Mucosa of gallbladder (tissue), 1 donor: Measurements from ENCODE around the gene PTPN23. TPM values are rescaled to one million over a fixed set of nuclear protein-coding genes. Genes with fewer than 3 reads are reported as not detected.
"Not testable (repeated sequence)": the region's sequence is repeated elsewhere in the genome, so short reads cannot be mapped to it uniquely, and the experiment has no call there.

Experiments used
- DNase-seq: peaks from one replicate; pipeline ENCODE4 v3.0.0-alpha.2; 2020; ENCODE audit warnings: low spot score
- total RNA-seq: library from RNA; stranded (reverse); gene quantifications from one replicate; pipeline ENCODE4 v1.2.1, GENCODE V29; 2021
- donor health status: DM: no; HTN: no; CAD: no.

The PTPN23 gene, protein sequence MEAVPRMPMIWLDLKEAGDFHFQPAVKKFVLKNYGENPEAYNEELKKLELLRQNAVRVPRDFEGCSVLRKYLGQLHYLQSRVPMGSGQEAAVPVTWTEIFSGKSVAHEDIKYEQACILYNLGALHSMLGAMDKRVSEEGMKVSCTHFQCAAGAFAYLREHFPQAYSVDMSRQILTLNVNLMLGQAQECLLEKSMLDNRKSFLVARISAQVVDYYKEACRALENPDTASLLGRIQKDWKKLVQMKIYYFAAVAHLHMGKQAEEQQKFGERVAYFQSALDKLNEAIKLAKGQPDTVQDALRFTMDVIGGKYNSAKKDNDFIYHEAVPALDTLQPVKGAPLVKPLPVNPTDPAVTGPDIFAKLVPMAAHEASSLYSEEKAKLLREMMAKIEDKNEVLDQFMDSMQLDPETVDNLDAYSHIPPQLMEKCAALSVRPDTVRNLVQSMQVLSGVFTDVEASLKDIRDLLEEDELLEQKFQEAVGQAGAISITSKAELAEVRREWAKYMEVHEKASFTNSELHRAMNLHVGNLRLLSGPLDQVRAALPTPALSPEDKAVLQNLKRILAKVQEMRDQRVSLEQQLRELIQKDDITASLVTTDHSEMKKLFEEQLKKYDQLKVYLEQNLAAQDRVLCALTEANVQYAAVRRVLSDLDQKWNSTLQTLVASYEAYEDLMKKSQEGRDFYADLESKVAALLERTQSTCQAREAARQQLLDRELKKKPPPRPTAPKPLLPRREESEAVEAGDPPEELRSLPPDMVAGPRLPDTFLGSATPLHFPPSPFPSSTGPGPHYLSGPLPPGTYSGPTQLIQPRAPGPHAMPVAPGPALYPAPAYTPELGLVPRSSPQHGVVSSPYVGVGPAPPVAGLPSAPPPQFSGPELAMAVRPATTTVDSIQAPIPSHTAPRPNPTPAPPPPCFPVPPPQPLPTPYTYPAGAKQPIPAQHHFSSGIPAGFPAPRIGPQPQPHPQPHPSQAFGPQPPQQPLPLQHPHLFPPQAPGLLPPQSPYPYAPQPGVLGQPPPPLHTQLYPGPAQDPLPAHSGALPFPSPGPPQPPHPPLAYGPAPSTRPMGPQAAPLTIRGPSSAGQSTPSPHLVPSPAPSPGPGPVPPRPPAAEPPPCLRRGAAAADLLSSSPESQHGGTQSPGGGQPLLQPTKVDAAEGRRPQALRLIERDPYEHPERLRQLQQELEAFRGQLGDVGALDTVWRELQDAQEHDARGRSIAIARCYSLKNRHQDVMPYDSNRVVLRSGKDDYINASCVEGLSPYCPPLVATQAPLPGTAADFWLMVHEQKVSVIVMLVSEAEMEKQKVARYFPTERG (N-terminal part only)
- total RNA-seq, result 58.2 TPM

DNA sequence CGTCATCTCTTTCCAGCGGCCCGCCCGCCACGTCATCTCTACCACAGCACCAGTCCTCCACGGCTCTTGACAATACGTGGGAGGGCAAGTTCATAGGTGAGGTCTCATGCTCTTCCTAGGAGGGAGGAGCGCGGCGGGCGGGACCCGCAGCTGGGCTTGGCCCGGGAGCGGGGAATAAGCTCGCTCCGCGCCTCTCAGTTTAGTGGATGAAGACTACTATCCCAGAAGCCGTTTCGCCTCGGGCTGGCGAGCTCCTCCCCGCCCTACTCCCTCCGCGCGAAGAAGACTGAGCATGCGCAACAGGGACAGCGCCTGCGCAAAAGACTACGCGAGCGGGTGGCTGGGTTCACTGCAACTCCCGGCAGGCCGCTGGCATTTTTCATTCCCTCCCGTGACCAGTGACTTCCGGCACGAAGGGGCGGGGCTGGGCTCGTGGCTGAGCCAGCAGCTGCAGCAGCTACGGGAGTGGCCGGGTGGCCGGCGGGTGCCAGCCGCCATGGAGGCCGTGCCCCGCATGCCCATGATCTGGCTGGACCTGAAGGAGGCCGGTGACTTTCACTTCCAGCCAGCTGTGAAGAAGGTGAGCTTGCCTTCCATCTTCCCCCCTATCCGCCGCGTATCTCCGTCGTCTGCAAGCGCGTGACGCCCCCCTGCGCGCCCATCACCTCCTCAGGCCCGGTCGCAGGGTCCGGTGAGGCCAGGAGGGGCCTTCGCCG is at the start of gene PTPN23:
TSS of gene PTPN23 (plus strand) at position 421 of the 716 bp plus-strand sequence. CDS start at position 497, 76 bp downstream.
- peak; percentile 99 for DNase-seq

DNA sequence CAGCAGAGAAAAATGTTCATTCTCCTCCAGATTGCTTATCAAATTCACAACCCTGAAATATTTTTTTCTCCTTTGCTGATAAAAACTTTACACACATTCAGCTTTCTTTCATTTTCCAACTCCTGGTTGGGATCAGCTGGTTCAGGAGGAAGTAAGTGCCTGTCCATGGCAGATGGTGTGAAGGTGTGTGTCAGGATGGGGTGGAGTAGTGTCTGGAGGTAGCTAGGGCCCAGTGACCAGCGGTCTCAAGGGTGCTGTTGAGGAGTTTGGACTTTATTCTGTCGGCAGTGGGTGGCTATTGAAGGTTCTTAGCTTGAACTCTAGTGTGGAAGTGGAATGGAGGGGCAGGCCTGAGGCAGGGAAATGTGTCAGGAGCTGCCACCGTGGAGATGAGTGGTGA is 46.9 kb upstream of the PTPN23 start:
- no peak for DNase-seq

DNA sequence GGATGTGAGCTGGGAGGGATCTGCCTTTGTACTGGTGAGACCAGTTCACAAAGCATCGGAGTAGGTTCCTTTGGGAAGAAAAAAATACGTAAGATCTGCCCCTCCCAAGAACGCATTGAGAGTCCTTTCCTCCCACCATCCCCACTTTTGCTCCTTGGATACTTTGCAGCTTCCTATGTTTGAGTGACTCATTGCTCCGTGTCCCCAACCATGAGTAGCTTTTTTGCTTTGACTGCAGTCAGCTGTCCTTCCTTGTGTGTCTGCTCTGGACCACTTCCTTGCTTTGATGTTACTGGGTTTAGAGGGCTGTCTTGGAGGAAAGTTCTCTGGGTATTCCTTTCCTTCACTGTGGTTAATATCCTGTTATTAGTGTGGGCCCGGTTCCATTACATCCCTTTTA is 43.2 kb upstream of the PTPN23 start:
- DNase-seq, result no peak

DNA sequence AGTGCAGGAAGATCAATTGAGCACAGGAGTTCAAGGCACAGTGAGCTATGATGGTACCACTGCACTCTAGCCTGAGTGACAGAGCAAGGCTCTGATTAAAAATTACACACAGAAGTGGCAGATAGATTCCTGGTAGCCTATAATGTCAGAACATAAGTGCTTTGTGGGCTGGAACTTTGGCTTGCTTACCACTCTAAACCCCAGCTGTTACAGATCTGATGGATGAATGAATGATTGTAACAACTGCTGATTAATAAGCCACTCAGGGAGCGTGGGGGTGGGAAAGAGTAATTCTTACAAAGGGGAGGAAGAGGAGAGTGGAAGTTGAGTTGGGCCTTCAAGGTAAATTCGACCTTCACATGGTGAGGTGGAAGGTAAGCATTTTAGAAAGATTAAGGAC is 40.9 kb upstream of the PTPN23 start:
- DNase-seq, result no peak

DNA sequence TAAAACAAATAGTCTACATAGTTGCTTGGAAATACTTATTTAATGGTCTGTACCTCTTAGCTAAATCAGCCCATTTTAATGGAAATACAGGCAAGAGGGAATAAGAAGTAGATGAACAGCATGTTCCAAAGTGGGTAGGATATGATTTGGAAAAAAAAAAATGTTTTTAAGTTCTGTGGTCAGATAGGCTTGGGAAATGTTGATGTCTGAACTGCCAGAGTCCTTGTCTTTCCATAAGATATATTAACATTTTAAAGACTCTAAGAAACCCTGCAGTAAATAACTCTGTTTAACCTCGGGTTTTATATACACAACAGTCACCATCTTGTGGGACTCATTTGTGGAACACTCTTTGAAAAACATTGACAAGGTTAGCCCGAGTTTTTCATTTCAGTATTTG is 40.0 kb upstream of the PTPN23 start:
- DNase-seq, result no peak

DNA sequence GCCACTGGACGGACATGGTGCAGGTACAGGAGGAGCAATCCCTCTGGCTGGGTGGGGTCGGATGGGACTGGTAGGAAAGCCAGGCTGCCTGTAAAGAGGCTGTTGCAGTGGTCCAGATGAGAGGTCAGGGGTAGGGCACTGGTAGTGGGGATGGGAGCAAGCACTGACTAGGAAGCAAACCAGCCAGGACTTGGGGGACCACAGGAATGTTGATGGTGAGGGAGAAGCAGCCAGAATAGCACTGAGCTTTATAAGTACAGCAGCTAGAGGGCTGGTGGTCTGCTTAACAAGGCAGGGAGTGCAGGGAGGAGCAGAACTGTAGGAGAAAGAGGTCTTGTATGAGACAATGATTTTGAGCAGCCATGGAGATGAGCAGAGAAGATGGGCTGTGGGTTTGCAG is 38.7 kb upstream of the PTPN23 start:
- DNase-seq, result no peak

DNA sequence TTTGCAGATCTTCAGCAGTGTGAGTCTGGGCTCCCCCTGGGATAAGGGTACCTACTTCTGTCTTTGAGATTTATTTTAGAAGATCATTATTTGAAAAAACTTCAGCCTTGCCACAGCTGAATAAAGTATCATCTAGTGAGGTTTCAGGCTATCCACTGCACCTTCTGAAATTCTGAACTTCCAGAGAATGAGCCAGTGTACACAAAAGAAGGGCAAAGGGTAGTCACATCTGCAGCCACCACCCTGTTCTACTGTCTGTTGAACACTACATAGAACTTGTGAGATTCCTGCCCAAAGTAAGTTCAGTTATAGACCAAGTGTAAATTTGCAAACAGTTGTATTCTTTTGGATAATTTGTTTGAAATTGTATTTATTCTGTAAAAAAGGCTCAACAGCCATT is 38.0 kb upstream of the PTPN23 start:
- no peak for DNase-seq

DNA sequence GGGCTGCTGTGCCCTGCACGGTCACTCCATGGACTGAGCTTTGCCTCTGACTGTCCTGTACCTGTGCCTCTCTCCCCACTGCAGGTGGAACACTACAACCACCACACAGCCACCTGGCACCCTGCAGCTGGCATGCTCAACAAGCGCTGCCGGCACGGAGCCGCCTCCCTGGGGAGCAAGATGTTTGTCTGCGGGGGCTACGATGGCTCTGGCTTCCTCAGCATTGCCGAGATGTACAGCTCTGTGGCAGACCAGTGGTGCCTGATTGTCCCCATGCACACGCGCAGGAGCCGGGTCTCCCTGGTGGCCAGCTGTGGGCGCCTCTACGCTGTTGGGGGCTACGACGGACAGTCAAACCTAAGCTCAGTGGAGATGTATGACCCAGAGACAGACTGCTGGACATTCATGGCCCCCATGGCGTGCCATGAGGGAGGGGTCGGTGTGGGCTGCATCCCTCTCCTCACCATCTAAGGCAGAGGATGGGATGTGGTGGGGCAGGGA is 37.3 kb upstream of the PTPN23 start:
- no peak for DNase-seq

DNA sequence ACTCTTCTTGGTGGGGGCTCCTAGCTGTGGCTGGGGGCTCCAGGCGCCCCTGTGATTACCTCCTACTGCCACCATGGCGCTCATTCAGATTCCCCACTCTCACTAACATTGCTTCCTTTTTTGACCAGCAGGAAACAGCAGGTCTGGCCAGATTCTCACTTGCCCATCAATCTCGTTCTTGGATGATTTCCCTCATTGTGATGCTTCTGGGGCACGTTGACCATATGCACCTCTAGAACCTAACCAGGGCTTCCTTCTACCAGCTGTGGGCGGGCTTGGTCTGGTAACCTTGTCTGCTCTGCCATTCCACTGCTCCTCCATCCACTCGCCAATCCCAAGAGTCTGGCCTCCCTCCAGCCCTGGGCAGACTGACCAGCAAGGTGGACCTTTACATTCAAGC is 35.9 kb upstream of the PTPN23 start:
- no peak for DNase-seq

DNA sequence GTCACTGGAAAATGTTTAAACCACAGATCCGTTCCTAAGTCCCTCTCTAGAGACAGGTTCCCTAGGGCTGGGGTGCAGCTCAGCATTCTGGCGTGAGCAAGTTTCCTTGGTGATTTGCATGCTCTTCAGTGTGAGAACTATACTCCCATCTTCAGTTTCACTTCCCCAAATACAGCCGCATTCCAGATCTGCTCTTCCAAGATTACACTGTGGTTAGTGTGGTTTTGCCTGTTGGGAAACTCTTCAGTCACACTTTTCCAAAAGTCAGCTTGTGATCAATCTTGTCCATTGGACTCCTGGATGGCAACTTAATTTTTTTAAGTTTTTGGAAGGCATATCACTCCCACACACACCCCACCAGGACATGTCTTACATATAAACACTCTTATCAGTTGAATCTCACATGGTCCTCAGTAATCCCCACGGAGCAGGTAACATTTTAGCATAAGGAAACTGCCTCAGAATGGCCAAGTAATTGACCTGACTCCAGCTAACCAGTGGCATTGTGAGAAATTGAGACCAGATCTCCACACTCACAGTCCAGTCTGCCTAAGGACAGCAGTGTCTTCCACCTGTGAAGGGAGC is 33.5 kb upstream of the PTPN23 start:
- no peak for DNase-seq

DNA sequence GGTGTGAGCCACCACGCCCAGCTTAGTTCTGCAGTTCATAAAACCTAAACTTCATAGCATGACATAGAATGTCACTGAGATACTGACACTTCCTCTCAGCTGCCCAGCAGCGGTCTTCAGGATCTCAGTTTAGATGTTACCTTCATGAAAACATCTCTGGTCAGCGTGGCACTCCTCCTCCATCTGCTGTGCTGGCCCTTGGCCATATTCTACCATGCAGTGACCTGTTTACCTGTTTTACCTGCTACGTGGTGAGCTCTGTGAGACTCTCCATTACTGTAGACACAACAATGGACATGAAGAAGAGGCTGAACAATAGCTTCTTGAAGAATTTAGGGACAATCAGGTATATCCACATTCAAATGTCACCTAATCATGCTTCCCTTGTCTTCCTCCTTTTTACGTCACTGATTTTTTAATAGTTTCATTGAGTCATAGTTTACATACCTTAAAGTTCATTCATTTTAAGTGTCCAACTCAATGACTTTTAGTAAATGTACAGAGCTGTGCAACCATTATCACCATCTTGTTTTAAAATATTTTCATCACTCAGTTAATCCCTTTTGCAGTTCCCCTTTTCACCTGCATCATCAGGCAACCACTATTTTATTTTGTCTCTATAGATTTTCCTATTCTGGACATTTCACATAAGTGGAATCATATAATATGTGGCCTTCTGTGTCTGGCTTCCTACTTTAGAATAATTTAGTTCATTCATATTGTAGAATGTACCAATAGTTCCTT is 32.2 kb upstream of the PTPN23 start:
- no peak for DNase-seq

DNA sequence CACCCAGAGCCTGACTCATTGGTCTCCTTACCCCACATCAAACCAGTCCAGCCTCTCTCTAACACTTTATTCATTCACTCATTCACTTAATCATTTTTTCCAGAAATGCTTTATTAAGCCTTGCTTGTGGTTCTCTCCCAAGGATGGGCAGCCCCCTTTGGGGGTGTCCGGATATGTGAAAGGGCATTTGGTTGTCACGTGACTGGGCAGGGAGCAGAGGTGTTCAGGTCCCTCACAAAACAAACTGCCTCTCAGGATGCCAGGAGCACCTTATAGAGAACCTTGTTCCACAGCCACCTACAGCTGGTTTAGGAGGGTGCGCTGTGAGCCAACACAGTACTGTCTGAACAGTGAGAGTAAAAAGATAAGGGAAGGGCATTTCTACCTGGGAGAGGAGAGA is 25.8 kb upstream of the PTPN23 start:
- DNase-seq, result no peak

DNA sequence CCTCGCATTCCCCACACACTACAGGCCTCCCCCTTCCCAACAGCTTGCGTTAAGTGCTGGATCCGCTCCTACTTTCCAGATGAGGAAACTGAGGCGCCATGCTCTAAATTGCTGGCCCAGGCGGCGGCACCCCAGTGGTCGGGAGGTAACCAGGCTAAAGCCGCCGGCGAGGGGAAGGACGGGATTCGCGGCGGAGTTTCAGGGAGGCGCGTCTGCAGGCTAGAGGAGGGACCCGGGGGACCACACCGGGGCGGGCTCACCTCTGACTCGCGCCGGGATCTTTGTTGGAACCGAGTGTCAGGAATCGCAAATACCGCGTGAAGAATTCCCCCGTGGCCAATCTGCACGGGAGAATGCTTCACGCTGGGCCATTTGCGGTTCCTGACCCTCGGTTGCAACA is 24.6 kb upstream of the PTPN23 start:
- no peak for DNase-seq

DNA sequence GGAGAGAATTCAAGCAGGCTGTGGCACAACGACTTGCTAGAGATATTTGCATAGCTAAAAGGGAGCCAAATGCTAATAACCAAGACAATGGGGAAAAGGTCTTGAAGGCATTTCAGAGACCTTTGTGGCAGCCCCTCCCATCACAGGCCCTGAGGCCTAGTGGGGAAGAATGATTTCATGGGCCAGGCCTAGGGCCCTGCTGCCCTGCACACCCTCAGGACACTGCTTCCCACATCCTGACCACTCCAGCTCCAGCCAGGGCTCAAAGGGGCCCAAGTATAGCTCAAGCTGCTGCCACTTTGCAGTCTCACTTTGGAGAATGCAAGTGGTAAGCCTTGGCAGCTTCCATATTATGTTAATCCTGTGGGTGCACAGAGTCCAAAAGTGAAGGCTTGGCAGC is 21.5 kb upstream of the PTPN23 start:
- no peak for DNase-seq

DNA sequence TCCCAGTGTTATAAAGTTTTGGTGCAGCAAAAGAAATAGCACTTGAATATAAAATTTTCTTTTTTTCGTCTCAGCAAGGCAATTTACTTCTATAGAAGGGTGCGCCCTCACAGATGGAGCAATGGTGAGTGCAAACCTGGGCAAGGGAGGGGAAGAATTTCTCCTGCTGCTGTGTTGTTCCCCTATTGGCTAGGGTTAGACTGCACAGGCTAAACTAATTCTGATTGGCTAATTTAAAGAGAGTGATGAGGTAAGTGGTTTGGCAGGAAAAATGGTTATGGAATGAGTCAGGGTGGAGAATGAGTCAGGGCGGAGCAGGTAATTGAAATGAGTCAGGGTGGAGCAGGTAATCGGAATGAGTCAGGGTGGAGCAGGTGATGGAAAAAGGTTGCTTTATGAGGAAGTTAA is 20.7 kb upstream of the PTPN23 start:
- DNase-seq, result not testable (repeated sequence)

DNA sequence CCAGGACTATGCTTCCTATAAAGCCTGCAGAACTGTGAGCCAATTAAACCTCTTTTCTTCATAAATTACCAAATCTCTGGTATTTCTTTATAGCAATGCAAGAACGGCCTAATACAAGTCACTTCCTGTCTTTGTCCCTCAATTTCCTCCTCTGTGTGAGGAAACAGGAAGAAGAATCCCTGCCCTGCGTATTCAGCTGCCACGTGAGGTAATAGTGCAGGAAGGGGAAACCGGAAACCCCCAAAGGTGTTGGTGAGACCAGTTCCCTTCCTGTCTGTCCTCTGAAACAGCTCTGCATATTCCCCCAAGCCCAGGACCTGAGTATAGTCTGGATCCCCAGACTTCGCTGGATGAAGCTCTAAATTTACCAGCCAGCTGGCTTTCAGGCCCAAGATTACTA is 18.1 kb upstream of the PTPN23 start:
- no peak for DNase-seq

DNA sequence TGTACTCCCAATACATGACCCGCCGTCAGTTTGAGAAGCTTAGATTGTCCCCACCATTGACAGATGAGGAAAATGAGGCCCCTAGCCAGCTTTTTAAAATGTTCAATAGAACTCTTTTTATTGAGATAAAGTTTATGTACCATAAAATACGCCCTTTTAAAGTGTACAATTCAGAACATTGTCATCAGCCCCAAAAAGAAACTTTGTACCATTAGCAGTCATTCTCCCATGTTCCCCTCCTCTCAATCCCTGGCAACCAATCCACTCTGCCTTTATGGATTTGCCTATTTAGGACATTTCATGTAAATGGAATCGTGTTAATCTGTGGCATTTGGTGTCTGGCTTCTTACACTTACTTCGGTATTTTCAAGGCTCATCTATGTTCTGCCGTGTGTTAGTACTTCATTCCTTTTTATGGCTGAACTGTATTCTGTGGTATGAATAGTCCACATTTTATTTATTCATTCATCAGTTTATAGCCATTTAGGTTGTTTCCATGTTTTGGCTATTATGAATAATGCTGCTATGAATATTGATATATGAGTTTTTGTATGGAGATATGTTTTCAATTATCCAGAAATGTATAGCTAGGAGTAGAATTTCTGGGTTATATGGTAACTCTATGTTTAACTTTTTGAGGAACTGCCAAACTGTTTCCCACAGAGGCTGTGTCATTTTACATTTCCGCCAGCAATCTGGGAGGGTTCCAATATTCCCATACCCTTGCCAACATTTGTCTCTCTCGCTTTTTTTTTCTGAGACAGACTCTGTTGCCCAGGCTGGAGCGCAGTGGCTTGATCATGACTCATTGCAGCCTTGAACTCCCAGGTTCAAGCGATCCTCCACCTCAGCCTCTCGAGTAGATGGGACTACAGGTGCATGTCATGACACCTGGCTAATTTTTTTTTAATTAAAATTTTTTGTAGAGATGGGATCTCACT is 15.3 kb upstream of the PTPN23 start:
- DNase-seq, result no peak

DNA sequence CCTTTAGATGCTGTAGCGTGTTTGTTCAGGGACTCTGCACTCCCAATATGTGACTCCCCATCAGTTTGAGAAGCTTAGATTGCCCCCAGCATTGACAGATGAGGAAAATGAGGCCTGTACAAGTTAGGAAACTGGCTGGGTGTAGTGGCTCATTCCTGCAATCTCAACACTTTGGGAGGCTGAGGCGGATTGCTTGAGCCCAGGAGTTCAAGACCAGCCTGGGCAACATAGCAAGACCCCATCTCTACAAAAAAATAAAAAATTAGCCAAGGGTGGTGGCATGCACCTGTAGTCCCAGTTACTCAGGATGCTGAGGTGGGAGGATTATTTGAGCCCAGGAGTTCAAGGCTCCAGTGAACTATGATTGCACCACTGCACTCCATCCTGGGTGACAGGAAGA is 14.0 kb upstream of the PTPN23 start:
- no peak for DNase-seq

DNA sequence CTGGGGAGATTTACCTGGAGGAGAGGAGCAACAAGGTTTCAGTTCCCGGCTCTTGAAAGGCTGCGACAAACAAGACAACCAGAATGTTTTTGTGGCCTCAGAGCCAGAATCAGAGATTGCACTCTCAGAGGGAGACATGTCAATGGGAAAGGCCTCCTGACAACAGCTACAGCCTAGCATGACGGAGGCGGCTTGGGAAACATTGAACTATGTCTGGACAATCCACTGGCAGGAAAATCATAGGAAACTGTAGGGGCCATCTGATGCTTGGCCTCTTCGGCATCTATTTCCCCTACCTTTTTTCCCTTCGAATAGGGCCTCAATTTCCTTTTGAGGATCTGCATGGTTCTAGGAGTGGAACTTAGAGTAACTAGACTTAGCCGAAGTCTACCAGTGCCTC is 13.2 kb upstream of the PTPN23 start:
- DNase-seq, result no peak
